NCI-H510A treated with DMSO at 0.1 percent for 48 hours (cell line): ENCODE results near the gene SUPT3H.
"Not testable (repeated sequence)": the region's sequence is repeated elsewhere in the genome, so short reads cannot be mapped to it uniquely, and the experiment has no call there.

ENCODE experiments used
- DNase-seq: peaks from one replicate; lab custom pipeline; 2025; lab: John Stamatoyannopoulos, UW

The SUPT3H gene

GRCh38 chr6:44896701-44897100 lies 481.0 kb downstream of the SUPT3H start:
- no peak for DNase-seq

- DNase-seq = no peak
Observed at GRCh38 chr6:44892579-44892978, 485.2 kb downstream of the SUPT3H start.

- not testable (repeated sequence) for DNase-seq
Observed at GRCh38 chr6:44879071-44879470, 498.7 kb downstream of the SUPT3H start.

GRCh38 chr6:44876638-44877037 lies 501.1 kb downstream of the SUPT3H start:
- not testable (repeated sequence) for DNase-seq

- DNase-seq = no peak
Observed at GRCh38 chr6:44869321-44869897, 508.3 kb downstream of the SUPT3H start.

GRCh38 chr6:44868910-44869309 lies 508.8 kb downstream of the SUPT3H start:
- no peak for DNase-seq

- no peak for DNase-seq
Observed at GRCh38 chr6:44868335-44868668, 509.4 kb downstream of the SUPT3H start.

- DNase-seq = no peak
Observed at GRCh38 chr6:44867571-44868334, 510.0 kb downstream of the SUPT3H start.

- not testable (repeated sequence) for DNase-seq
Observed at GRCh38 chr6:44865184-44865583, 512.5 kb downstream of the SUPT3H start.

- no peak for DNase-seq
Observed at GRCh38 chr6:44859901-44860410, 517.8 kb downstream of the SUPT3H start.

GRCh38 chr6:44858998-44859397 lies 518.7 kb downstream of the SUPT3H start:
- DNase-seq = no peak

- DNase-seq = no peak
Observed at GRCh38 chr6:44856479-44856878, 521.3 kb downstream of the SUPT3H start.

- DNase-seq = no peak
Observed at GRCh38 chr6:44855562-44856411, 521.9 kb downstream of the SUPT3H start.

- no peak for DNase-seq
Observed at GRCh38 chr6:44854712-44855443, 522.9 kb downstream of the SUPT3H start.

GRCh38 chr6:44851176-44851575 lies 526.6 kb downstream of the SUPT3H start:
- no peak for DNase-seq

GRCh38 chr6:44850312-44850711 lies 527.4 kb downstream of the SUPT3H start:
- no peak for DNase-seq

GRCh38 chr6:44849806-44850205 lies 527.9 kb downstream of the SUPT3H start:
- no peak for DNase-seq

GRCh38 chr6:44843734-44844133 lies 534.0 kb downstream of the SUPT3H start:
- no peak for DNase-seq

GRCh38 chr6:44842616-44843015 lies 535.1 kb downstream of the SUPT3H start:
- DNase-seq = no peak

GRCh38 chr6:44841829-44842228 lies 535.9 kb downstream of the SUPT3H start:
- no peak for DNase-seq

- DNase-seq = no peak
Observed at GRCh38 chr6:44837741-44838140, 540.0 kb downstream of the SUPT3H start.

GRCh38 chr6:44837255-44837654 lies 540.5 kb downstream of the SUPT3H start:
- DNase-seq = no peak
